Measurements from ENCODE around the gene WDR83. TPM values are rescaled to one million over a fixed set of nuclear protein-coding genes. Genes with fewer than 3 reads are reported as not detected.

The WDR83 gene
- total and polyA plus RNA-seq, 4 donors: 3.9 to 5.1 (median 4.2) TPM

DNA sequence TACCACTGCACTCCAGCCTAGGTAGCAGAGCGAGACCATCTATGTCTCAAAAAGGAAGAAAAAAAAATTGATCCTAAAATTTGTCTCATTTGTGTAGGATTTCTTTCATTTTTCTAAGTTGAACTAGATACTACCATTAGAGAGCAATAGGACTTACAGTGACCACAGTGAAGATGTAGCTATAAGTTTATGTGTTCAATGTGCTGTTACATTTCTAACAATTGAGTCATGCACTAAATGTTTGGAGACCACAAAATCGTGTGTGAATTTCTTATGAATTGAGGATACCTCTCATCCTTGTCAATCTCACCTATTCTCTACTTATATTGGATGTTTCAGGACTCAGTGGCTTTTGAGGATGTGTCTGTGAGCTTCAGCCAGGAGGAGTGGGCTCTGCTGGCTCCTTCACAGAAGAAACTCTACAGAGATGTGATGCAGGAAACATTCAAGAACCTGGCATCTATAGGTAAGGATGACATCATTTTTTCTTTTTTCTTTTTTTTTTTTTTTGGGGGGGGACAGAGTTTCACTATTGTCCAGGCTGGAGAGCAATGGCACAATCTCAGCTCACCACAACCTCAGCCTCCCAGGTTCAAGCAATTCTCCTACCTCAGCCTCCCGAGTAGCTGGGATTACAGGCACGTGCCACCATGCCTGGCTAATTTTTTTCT lies 43.1 kb upstream of the WDR83 start:
- peaks cover 30 to 46% (median 44%) of the 10 kb centered on the region in 4 donors for H3K36me3 ChIP-seq (ENCODE audit: control insufficient read depth in 4 of 4, insufficient read depth in 3 of 4, low read depth in 1 of 4, low read length in 3 of 4)

GRCh38 chr19:12626958-12627357 lies 39.6 kb upstream of the WDR83 start:
- peak overlapping the region in 1 of 3 donors; percentile 23 for H3K4me3 ChIP-seq (ENCODE audit: low read depth in 1 of 3, low read length in 3 of 3)
- peaks cover 27 to 35% (median 28%) of the 10 kb centered on the region in 4 donors for H3K9me3 ChIP-seq (ENCODE audit: control insufficient read depth in 4 of 4, low read length in 3 of 4)
- WGBS: 88% methylated on average over 8 of the region's 8 CpGs
- DNase-seq (ENCODE audit: low spot score): no peak
- H3K4me1 ChIP-seq (ENCODE audit: control insufficient read depth in 4 of 4, insufficient read depth in 4 of 4, low read length in 3 of 4): no peaks in the 10 kb centered on the region
- peaks cover 32 to 66% (median 57%) of the 10 kb centered on the region in 4 donors for H3K36me3 ChIP-seq (ENCODE audit: control insufficient read depth in 4 of 4, insufficient read depth in 3 of 4, low read depth in 1 of 4, low read length in 3 of 4)
- H3K27ac ChIP-seq (ENCODE audit: low read depth in 1 of 2, low read length in 2 of 2): no peak overlapping the region
- no peak overlapping the region for H3K9ac ChIP-seq (ENCODE audit: low read depth in 1 of 2, low read length in 2 of 2)
- TF ChIP-seq GABPA (IDR thresholded peaks at IDR 0.05 in 1 of 2, conservative IDR thresholded peaks at IDR 0.05 in 1 of 2) (no peak), FOXA2 (IDR thresholded peaks at IDR 0.05) (no peak)
- TF ChIP-seq, protein P1, sequence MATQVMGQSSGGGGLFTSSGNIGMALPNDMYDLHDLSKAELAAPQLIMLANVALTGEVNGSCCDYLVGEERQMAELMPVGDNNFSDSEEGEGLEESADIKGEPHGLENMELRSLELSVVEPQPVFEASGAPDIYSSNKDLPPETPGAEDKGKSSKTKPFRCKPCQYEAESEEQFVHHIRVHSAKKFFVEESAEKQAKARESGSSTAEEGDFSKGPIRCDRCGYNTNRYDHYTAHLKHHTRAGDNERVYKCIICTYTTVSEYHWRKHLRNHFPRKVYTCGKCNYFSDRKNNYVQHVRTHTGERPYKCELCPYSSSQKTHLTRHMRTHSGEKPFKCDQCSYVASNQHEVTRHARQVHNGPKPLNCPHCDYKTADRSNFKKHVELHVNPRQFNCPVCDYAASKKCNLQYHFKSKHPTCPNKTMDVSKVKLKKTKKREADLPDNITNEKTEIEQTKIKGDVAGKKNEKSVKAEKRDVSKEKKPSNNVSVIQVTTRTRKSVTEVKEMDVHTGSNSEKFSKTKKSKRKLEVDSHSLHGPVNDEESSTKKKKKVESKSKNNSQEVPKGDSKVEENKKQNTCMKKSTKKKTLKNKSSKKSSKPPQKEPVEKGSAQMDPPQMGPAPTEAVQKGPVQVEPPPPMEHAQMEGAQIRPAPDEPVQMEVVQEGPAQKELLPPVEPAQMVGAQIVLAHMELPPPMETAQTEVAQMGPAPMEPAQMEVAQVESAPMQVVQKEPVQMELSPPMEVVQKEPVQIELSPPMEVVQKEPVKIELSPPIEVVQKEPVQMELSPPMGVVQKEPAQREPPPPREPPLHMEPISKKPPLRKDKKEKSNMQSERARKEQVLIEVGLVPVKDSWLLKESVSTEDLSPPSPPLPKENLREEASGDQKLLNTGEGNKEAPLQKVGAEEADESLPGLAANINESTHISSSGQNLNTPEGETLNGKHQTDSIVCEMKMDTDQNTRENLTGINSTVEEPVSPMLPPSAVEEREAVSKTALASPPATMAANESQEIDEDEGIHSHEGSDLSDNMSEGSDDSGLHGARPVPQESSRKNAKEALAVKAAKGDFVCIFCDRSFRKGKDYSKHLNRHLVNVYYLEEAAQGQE (IDR thresholded peaks at IDR 0.05): no peak
- TF ChIP-seq, protein P2, sequence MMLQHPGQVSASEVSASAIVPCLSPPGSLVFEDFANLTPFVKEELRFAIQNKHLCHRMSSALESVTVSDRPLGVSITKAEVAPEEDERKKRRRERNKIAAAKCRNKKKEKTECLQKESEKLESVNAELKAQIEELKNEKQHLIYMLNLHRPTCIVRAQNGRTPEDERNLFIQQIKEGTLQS (IDR thresholded peaks at IDR 0.05): no peak
- no peaks in the 10 kb centered on the region for H3K27me3 ChIP-seq (ENCODE audit: control insufficient read depth in 4 of 4, insufficient read depth in 4 of 4, low read length in 3 of 4)

More for the DNA sequence above, 43.1 kb upstream of the WDR83 start:
- DNase-seq (ENCODE audit: low spot score): no peak
- TF ChIP-seq RAD21 (IDR thresholded peaks at IDR 0.05) (no peak), MAX (IDR thresholded peaks at IDR 0.05) (no peak), JUND (IDR thresholded peaks at IDR 0.05) (no peak), FOXA2 (IDR thresholded peaks at IDR 0.05) (no peak), GABPA (IDR thresholded peaks at IDR 0.05 in 1 of 2, conservative IDR thresholded peaks at IDR 0.05 in 1 of 2) (no peak), EGR1 (IDR thresholded peaks at IDR 0.05; ENCODE audit: low read depth in 2 of 2) (no peak), NR2F2 (IDR thresholded peaks at IDR 0.05) (no peak), HNF4G (IDR thresholded peaks at IDR 0.05) (no peak), HNF4A (conservative IDR thresholded peaks at IDR 0.05) (no peak), TAF1 (conservative IDR thresholded peaks at IDR 0.05) (no peak)
- Histone ChIP-seq H3K27ac (ENCODE audit: low read depth in 1 of 2, low read length in 2 of 2) (no peak overlapping the region), H3K4me3 (ENCODE audit: low read depth in 1 of 3, low read length in 3 of 3) (no peak overlapping the region), H3K4me1 (ENCODE audit: control insufficient read depth in 4 of 4, insufficient read depth in 4 of 4, low read length in 3 of 4) (no peaks in the 10 kb centered on the region), H3K9ac (ENCODE audit: low read depth in 1 of 2, low read length in 2 of 2) (no peak overlapping the region), H3K9me3 (ENCODE audit: control insufficient read depth in 4 of 4, low read length in 3 of 4) (peaks cover 15 to 20% (median 19%) of the 10 kb centered on the region in 4 donors), H3K27me3 (ENCODE audit: control insufficient read depth in 4 of 4, insufficient read depth in 4 of 4, low read length in 3 of 4) (no peaks in the 10 kb centered on the region)
- 93% methylated on average over 4 of the region's 4 CpGs for WGBS
